LNCAP (cell line): ENCODE results near the gene MCRIP1.

ENCODE experiments used
- CTCF ChIP-seq: fragments of 450-650 bp; IDR thresholded peaks from 2 replicates; pipeline ENCODE4 v1.5.1; 2017; ENCODE audit warnings: mild to moderate bottlenecking

The MCRIP1 gene

DNA sequence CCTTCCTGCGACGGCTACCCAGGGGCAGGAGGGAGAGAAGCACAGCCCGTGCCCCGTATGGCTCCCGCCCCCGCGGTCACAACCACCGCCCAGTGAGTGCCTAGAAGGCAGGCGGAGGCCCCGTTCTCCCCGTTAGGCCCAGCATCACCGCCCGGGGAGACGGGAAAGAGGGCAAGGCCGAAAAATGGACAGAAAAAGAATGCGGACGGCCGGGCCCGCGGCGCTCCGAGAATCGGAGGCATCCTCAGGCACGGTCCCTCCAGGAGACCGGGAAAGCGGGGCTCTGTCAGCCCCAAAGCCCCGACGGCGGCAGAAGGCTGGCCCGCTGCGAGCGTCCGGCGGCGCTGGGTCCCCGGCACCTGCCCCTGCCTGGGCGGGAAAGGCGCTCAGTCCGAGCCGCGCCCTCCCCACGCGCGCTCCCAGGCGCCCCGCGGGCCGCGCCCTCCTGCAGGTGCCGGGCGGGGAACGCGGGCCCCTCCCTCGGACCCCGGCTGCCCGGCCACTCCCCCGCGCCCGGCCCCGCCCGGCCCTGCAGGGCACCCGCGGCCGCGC, 407 bp downstream of the MCRIP1 start:
- no peak for TF ChIP-seq CTCF

DNA sequence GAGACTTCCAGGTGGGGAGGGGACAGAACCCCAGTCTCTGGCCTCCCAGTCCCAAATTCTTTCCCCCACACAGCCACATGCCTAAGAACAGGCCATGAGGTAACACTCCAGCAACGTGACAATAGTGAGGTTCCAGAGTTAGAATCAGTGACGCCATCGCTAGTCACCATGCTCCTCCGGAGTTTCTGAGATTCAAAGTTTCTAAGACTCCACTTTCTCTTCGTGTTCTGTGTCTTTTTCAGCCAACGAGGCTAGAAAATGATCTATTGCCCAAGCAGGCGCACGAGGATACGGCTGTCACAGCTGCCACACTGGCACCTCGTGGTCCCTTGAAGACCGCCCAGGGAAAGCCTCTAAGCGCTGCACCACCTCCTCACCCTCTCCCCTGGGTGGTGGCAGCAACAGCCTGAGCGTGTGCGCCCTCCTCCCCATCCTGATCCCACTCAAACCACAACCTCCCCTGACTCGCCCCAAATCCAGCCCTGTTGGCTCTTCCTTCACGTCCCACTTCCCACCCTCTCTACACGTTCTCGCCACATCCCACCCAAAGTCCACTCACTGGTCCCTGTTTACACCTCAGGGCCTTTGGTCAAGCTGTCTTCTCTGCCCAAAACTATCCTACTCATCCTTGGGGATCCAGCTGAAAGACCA, 1.0 kb downstream of the MCRIP1 start:
- no peak for TF ChIP-seq CTCF

DNA sequence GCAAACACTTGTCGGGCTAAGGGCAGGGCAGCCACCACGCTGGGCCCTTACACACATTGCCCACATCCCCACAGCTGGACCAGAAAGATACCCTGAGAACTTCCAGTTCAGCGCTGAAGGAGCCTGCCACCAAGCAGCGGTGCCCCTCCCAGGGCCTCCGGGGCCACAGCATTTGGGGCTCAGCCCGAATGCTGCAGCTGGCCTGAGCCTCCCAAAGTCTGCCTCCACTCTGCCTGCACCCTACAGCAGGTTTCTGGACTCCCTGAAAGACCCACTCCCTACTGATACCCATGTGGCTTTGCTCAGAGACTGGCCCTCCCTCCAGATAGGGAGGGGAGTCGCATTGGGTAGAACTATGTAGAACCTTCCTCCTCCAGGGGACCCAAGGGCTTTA, 1.5 kb downstream of the MCRIP1 start:
- TF ChIP-seq CTCF, result no peak

- no peak for TF ChIP-seq CTCF
Measured at GRCh38 chr17:81829858-81830257, 3.2 kb downstream of the MCRIP1 start.

DNA sequence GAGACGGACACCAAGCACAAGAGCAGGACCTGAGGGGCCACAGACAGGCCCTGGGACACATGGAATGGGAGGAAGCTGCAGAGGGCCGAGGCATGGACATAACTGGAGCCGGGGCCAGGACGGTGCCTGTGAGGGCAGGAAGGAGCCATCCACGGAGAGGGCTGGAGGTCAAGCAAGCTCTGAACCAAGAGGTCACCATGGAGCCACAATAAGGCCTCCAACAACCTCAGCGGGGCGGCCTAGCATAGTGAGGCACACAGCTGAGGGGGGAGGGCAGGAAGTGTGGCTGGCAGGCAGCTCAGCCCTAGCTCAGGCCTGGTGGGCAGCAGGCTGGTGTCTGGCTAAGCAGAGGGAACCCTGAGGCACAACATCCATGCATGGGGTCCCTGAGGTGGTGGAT, 4.4 kb downstream of the MCRIP1 start:
- no peak for TF ChIP-seq CTCF

- TF ChIP-seq CTCF, result no peak
Measured at GRCh38 chr17:81825841-81826466, 7.1 kb downstream of the MCRIP1 start.

DNA sequence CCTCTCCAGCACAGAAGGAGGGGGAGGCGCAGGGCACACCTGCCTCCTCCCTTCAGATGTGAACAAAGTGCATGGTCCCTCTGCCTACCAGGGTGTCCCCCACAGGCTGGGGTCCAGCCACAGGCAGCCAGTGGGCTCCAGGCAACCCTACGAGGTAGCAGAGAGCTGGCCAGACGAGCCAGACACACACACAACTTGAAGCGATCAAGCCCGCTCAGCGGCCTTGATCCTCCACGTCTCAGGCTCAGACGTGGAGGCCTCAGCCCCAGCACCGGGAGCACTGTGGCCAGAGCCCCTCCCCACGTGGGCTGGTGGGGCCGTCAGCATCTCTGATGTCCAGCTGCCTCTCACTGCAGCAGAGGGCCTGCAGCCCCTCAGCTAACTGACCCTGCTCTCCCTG, 8.5 kb downstream of the MCRIP1 start:
- no peak for TF ChIP-seq CTCF
